HG03571 (cell line): ENCODE data around the gene RPS24.
A peak's percentile ranks its signal among the peaks of the same experiment; 100 is the strongest.
"Not testable (repeated sequence)": the region's sequence is repeated elsewhere in the genome, so short reads cannot be mapped to it uniquely, and the experiment has no call there.

Experiments used
- ATAC-seq: cut with Tn5 transposase; IDR thresholded peaks from one replicate; pipeline ENCODE4 v1.9.1; 2021; ENCODE audit not compliant: unreplicated experiment

The RPS24 gene

GRCh38 chr10:78047314-78047891 lies 13.7 kb downstream of the RPS24 start:
- ATAC-seq: peak; percentile 58

DNA sequence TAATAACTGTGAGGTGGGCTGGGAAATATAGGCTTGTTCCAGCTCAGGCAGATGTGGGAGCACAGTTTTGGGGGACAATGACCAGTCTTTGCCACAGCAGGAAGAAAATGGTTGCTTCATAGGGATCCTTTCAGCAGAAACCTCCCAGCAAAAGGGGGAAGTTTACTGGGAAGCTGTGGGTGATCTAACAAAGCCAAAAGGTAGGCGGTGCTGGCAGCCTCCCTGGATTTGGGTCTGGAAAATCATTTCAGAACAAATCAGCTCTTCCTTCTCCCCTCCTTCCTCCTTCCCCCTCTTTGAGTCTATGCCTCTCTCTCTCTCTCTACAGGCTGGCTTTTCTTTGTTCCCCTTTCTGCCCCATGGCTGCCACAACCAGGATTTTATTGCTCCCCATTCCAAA lies 16.2 kb downstream of the RPS24 start:
- ATAC-seq: no peak

DNA sequence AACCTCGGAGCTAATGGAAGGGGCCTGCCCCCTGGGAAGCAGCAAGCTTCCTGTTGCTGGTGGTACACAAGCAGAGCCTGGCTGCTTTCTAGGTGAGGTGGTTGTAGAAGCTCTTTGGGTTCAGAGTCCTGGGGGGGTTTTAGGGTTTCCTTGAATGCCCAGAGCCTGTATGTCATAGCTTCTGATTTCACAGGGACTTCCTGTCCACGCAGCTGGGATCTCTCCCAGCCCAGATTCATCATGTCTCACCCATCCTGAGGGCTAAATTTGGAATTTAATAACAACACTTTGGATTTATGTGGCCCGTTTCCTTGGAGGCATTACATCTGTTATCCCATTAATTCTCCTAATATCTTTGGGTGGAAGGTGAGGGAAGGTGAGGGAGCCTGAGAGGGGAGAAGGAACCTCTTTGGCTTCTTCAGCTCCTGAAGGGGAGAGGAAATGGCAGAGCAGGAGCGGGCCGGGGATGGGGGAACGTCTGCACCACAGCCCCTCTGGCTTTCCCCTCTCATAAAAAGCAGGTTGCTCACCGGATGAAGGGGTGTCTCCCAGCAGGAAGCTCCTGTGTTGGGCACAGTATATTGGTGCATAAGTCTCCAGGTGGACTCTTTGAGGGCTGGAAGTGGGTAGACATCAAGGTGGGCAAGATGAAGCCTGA lies 19.7 kb downstream of the RPS24 start:
- ATAC-seq: no peak

GRCh38 chr10:78058562-78058961 lies 24.9 kb downstream of the RPS24 start:
- ATAC-seq: no peak

DNA sequence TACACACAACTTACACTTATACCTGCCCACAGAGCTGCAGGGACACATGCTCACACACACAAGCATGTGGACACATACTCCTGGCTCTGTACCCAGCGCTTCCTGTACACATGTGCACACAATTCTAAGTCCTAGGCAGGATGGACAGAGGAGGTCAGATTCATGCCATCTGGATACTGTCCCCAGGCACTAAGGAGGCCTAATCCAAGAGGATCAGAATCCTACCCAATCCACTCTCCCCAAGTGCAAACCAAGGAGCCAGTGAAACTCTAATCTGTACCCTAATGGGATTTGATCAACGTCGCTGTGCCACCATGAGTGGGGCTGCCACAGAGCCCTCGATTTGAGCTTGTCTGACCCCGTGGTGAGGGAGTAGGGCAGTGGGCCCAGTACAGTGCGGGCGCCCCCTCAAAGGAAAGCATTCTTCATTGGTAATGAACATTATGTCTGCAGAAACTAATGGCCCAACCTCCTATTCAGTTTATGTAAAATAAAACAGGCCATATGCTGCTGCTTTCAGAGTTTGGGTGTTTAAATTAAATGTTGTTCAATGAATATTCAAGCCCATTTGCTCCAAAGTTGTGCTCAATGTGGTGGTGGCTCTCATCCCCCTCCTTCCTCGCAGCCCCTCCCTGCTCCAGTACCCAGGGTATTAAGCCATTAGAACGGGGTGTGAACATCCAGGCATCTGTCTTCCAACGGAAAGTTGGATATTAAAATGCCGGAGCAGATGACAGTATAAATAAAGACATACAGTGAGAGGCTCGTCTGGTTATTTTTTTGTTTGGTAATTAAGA lies 26.4 kb downstream of the RPS24 start:
- ATAC-seq: no peak

GRCh38 chr10:78062296-78062695 lies 28.6 kb downstream of the RPS24 start:
- ATAC-seq: no peak

DNA sequence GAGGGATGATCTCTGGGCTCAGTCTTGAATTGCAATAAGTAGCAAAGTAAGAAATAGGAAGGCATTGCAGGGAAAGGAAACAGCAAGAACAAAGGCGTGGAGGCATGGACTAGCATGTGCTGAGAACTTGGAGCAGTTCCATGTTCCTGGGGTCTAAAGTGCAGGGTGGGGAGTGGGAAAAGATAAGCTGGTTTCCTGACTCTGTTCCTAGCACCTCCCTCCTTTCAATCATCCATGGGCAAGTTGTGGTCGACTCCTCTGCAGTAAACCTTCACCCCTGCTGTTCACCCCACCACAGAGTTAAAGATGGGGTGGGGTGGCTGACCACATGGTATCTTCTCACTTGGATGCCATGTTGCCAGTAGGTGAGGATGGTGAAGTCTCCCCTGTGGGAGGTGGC lies 29.6 kb downstream of the RPS24 start:
- ATAC-seq: no peak

GRCh38 chr10:78064919-78065318 lies 31.3 kb downstream of the RPS24 start:
- not testable (repeated sequence) for ATAC-seq

DNA sequence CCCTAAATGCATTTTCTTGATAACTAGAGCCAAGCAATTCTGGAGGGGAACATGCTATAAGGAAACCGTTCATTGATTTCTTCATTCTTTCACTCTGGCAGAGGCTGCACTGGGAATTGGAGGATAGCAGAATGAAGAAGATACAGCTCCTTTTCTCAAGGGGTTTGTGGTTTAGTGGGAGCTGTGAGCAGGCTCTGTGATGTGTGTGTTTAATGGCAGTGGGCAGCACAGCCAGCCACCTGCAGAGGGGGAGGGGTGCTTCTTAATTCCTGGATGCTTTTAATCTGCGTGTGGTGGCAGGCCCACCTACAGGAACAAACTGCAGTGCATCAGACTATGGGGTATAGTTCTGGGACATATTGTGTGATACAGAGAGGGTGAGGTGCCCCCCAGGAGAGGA lies 31.9 kb downstream of the RPS24 start:
- no peak for ATAC-seq

GRCh38 chr10:78066012-78066411 lies 32.3 kb downstream of the RPS24 start:
- ATAC-seq: no peak

DNA sequence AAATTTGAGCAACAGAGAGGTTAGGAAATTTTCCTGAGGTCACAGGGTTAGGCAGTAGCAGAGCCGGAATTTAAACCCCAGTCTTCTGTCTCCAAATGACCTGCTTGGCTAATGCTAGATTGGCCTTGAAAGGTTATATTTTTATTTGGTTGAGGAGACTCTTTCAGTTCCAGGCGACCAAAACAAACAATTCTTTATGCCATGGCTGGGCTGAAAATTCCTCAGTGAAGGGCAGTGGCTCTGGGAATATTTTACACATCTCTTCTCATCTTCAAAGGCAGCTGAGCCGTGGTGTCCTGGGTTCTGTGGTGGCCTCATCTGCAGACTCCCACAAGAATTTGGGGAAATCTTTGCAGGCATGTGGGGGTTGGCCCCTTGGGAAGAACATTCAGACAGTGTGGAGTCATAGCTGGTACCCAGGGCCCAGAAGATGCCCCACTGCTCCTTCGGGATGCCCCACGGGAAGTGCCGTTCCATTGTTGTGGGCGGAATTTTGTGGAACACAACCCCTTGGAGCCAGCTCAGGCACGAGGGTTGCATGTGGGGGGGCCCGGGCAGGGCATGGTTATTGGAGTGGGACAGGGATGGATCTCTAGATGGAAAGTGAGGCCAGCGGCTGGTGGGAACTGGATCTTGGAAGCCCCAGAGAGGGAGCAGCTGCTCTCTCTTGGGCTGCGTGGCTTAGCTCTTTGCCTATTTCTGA lies 33.2 kb downstream of the RPS24 start:
- ATAC-seq: no peak

- ATAC-seq: no peak
Measured at GRCh38 chr10:78069151-78069550, 35.5 kb downstream of the RPS24 start.

GRCh38 chr10:78070064-78070463 lies 36.4 kb downstream of the RPS24 start:
- ATAC-seq: not testable (repeated sequence)

DNA sequence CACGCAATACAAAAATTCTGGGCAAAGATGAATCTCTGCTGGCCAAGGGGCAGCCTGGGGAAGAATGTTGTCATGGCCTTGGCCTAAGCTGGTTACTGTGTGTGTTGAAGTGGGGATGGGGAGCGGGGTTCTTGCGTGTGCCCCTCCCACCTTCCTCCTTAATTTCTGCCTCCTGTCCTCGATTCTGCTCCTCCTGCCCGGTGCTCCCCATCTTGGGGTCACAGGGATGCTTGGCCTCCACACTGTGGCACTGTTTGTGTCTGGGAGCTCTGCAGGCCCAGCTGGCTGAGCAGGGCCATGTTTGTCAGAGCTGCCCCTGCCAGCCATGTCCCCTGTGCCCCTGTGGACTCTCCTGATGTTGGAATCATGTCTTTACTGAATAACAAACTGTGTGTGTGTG lies 37.1 kb downstream of the RPS24 start:
- ATAC-seq: no peak

- no peak for ATAC-seq
Measured at GRCh38 chr10:78071140-78071856, 37.6 kb downstream of the RPS24 start.

DNA sequence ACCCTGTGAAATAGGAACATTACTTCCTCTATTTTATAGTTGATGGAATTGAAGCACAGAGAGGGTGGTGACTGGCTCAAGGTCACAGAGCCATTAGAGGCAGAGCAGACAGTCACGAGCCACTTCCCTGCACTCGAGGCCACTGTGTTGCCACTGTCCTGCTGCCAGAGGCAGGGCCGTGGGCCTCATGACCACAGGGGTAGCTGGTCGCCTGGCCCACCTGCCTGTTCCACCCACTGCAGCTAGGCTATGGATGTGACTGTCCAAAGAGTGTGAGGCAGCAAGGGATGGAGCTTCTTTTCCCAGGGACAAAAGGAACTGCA lies 38.2 kb downstream of the RPS24 start:
- no peak for ATAC-seq

DNA sequence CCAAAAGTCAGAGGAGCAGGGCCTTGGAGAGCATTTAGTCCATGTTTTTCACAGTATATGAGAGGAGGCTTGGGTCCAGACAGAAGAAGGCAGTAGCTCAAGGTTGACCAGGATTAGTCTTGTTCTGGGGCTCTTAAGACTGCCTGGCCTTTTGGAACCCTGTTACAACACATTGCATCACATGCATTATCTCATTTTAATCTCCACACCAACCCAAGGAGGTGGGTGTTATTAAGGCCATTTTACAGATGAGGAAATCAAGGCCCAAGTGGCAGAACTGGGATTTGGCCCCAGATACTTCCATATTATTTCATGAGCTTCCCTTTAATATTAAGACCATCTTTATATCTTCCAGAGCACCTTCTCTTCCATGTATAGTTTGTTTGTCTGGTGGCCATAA lies 38.8 kb downstream of the RPS24 start:
- no peak for ATAC-seq

DNA sequence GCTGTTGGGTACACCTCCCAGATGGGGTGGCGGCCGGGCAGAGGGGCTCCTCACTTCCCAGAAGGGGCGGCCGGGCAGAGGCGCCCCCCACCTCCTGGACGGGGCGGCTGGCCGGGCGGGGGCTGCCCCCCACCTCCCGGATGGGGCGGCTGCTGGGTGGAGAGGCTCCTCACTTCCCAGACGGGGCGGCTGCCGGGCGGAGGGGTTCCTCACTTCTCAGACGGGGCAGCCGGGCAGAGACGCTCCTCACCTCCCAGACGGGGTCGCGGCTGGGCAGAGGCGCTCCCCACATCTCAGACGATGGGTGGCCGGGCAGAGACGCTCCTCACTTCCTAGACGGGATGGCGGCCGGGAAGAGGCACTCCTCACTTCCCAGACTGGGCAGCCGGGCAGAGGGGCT lies 42.1 kb downstream of the RPS24 start:
- ATAC-seq: not testable (repeated sequence)

GRCh38 chr10:78078539-78079330 lies 45.1 kb downstream of the RPS24 start:
- ATAC-seq: no peak

GRCh38 chr10:78079411-78079810 lies 45.7 kb downstream of the RPS24 start:
- ATAC-seq: no peak
